ENCODE data around the gene ACIN1.
"Not testable (repeated sequence)": the region's sequence is repeated elsewhere in the genome, so short reads cannot be mapped to it uniquely, and the experiment has no call there.

Gene ACIN1

GRCh38 chr14:23124337-23124954 lies 29.5 kb upstream of the ACIN1 start:
- DNase-seq, result no peak

DNA sequence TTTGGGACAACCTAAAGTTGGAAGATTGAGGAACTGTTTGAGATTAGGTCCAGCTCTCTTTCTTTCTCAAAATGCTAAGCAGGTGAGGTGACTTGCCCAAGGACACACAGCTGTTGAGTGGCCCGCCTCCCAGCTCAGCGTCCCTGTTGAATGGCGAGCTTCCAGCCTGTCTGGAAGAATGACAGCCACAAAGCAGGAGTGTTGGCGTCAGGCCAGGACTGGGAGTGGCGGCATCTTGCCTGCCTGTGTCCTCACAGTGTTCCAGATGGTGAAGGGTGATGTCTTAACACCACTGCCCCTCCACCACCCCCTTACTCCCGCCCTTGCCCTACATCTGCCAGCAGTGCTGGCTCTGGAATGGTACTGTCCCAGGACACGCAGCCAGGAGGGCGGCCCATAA lies 28.5 kb upstream of the ACIN1 start:
- DNase-seq, result peak; percentile 30

DNA sequence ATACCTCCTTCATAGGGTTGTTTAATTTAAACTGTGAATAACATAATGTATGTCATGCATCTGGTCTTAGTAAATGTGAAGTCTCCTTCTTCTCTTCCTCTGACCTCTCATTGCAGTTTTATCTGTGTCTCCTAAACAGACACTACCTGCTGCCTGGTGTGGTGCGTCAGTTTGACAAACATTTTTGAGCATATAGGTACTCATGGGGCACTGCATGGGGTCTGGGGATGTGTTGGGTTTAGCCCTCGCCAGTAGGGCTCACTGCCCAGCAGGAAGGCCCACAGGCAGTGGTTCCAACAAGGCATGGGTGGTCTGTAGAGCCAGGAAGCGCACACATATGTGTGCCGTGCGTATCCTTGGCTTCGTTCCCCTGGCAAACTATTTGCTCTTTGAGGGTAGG lies 27.1 kb upstream of the ACIN1 start:
- DNase-seq, result no peak

- DNase-seq, result no peak
Observed at GRCh38 chr14:23121361-23121771, 26.4 kb upstream of the ACIN1 start.

DNA sequence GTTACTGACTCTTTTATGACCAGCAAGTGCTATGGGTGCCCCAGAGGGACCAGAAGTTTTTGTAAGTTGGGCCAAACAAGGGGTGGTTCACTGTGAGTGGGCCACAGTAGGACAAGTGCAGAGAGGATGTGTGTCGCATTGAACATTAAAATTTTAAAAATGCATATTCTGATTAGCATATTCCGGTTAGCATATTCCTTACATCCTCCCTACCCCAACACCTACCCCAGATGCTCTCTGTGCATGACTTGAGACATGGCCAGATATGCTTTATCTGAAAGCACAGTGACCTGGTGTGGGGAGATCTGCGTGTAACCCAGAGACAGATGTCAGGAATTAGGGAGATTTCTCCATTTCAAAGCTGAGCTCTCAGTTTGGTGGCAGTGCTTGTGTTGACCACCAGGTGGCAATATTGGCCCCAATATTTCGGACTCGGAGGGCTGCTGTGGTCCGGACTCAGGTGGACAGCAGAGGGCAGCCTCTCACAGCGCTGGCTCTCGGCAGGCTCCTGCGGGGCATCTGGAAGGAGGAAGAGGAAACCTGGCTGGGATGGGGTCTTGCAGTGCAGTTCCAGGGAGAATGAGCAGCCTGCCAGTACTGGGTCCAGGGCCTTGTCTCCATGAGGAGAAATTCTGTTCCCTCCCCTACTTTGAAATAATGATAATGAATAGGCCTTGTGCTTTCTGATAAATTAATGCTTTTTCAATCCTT lies 25.8 kb upstream of the ACIN1 start:
- DNase-seq, result peak; percentile 81

- no peak for DNase-seq
Observed at GRCh38 chr14:23119363-23120327, 24.7 kb upstream of the ACIN1 start.

GRCh38 chr14:23118506-23119362 lies 23.8 kb upstream of the ACIN1 start, which contains the start of gene CEBPE:
CEBPE (minus strand) TSS chr14:23119255; CDS start chr14:23119091, 164 bp downstream.
- DNase-seq, result no peak

DNA sequence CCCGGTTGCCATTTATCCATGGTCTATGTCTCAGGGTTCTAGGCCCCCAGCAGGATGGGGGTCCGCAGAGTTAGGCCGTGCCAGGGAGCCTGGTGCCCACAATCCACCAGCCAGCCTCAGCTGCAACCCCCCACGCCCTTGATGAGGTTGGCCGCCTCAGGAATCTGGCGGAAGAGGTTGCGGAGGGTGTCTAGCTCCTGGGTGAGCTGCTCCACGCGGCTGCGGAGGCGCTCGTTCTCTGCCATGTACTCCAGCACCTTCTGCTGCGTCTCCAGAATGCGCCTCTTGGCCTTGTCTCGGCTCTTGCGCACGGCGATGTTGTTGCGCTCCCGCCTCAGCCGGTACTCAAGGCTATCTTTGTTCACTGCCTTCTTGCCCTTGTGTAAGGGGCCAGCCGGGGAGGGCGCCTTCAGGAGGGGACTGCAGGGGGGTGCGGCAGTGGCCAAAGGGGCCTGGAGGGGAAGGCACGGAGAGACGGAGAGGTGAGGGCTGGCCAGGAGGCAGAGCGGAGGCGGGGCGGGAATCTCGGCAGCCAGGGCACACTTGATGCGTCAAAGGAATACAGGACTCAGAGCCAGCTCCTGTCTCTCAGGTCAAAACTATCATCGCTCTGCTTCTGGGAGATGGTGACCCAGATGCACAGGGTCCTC lies 22.6 kb upstream of the ACIN1 start:
- DNase-seq, result no peak

DNA sequence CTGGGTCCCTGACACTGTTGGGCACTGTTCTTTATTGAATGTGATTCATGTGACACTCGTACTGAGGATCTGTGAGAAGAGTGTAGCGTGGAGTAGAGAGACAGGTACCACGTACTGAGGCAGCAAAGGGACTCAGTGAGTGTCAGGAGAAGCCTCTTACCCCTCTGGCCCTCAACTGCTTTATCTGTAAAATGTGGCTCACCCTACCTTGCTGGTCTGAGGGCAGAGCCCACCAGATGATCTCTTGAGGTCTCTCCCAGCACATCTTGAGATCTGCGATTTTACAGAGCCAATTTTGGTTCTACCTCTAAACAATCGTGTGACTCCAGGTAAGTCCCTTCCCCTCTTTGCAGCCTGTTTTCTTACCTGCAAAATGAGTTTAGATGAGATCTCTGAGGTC lies 21.0 kb upstream of the ACIN1 start:
- DNase-seq, result no peak

DNA sequence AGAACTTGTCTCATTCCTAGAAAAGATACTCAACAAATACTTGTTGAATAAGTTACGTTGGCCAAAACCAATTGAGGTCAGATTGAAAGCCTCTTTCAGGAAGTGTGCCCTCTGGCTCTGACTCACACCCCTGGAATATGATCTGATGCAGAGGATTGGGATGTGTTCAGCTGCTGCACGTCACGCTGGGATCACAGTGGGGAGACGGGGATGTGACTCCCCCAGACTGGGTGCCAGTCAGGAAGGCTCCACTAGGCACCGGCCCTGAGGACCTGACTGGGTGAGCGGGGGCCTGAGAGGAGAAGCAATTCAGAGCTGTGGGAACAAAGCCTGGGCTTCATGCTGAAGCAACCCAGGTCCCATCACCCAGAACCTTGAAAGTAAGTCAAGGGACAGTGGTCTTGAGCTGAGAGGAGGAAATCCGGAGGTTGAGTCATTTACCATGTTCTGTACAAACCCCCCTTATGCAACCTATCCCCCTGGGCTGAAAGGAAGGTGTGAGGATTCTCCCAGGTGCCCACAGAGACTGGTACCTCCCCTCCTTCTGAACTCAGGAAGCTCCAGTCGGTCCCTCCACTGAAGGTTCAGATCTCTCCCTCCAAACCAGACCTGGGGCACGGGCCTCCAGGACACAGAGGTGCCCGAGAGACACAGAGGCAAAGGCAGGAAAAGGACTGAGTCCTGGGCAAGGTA lies 20.2 kb upstream of the ACIN1 start:
- peak; percentile 15 for DNase-seq

- DNase-seq, result no peak
Observed at GRCh38 chr14:23114669-23115038, 19.7 kb upstream of the ACIN1 start.

GRCh38 chr14:23114120-23114458 lies 19.2 kb upstream of the ACIN1 start:
- DNase-seq, result no peak

DNA sequence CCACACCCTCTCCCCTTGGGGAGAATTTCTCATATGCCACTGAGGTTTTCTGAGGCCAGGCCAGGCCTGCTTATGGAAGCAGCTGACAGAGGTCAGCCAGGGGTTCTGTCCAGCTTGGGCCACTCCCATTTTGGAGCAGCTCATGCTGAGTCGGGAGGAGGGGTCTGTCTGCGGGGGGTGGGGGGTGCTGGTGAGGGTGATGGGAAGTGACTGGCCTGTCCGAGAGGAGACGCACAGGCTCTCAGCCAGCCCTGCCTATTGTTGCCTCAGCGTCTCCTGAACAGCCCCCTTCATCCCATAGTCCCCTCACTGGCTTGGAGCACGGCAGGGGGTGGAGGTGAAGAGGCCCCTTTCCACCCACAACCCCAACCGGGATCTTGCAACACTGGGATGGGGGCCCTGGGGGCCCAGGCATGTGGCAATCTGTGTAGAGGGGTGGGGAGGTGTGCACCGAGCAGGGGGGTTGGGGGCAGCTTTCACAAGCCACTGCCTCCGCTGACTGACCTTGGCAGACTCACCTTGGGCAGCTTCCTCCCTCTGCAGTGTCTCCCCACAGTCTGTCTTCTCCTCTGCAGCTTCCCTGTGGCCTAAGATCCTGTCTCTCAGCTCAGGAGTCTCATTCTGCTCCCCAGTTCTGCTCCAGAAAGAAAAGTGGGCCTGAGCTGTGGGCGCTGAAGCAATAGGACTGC lies 18.6 kb upstream of the ACIN1 start:
- no peak for DNase-seq

DNA sequence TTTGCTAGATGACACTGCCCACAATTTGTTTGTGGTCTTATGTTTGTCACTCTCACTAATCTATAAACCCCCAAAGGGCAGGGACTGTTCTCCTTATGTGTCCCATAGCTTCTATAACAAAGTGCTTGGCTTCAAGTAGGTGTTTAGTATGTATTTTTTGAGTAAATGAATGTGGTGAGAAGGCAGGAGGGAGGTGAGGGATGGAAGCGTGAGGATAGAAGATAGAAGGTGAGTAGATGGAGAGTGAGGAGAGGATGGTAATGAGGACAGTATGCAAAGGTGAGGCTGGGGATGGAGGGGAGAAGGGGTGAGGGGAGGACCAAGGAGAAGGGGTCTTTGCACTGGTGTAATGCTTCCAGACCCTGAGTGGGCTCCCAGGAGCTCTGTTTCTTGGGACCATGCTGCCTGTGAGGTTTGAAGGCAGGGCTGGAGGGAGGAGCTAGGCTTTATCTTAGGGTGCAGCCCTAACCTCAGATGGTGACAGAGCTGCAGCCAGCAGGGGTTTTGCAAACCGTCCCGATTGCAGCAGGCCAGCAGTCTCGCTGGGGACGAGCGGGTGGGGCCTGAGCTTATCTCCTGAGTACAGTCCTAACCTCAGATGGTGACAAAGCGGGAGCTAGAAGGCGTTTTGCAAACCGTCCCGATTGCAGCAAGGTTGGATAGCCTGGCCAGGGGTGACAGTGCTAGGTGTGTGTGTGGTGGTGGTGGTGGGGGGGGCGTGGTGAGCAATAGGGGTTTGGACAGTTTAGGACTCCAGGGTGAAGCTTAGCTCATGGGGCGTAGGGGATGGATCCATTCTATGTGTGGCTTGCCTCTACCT lies 17.6 kb upstream of the ACIN1 start:
- DNase-seq, result no peak

DNA sequence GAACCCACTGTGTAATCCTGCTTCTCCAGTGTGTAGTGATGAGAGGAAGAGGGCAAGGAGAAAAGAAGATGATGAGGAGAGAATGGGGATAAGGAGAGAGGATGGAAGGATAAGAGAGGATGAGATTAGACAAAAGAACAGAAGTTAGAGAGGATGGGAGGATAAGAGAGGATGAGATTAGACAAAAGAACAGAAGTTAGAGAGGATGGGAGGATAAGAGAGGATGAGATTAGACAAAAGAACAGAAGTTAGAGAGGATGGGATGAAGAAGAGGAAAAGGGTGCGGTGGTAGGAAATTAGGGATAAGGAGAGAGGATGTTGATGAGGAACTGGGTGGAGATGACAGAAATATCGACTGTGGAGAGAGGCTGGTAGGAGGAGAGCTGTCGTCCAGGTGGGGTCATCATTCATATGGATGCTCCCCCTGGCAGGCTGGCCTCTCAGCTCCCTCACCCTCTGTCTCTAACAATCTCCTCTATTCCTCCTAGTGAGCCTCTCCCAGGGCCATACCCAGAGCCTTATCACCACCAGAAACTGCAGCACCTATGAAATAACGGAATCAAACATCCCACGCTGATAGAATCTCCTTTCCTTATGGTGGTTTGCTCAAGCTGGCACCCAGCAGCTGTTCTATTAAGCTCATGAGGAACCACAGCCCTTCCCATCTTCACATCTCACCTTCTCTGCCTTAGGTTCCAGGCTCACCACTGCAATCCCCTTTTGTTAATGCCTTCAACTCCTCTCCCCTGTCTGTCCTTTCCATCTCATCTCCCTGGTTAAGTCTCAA lies 15.8 kb upstream of the ACIN1 start:
- DNase-seq, result no peak

DNA sequence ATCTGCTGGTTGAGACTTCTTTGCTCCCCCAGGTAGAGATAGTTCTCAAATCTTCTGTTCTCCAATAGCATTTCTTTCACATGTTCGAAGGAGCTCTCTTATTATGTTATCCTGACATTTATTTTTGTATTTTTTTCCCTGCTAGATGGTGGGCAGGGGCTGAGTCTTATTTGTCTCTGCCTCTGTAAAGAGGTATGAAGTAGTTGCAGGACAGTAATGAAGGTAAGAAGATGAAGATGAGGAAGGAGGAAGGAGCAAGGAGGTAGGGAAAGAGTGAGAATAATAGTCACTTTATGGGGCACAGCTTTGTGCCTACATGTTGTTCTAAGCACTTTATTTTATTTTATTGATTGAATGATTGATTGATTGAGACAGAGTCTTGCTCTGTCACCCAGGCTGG lies 14.8 kb upstream of the ACIN1 start:
- DNase-seq, result no peak

DNA sequence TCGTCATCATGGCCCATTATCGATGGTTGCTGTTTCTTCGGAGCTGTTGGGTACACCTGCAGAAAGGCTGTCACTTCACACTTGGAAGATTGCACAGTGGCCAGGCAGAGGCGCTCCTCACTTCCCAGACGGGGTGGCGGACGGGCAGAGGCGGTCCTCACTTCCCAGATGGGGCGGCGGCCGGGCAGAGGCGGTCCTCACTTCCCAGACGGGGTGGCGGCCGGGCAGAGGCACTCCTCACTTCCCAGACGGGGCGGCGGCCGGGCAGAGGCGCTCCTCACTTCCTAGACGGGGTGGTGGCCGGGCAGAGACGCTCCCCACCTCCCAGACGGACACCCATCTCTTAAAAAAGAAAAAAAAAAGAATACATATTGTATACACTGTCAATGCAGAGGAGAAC lies 13.2 kb upstream of the ACIN1 start:
- DNase-seq, result not testable (repeated sequence)

DNA sequence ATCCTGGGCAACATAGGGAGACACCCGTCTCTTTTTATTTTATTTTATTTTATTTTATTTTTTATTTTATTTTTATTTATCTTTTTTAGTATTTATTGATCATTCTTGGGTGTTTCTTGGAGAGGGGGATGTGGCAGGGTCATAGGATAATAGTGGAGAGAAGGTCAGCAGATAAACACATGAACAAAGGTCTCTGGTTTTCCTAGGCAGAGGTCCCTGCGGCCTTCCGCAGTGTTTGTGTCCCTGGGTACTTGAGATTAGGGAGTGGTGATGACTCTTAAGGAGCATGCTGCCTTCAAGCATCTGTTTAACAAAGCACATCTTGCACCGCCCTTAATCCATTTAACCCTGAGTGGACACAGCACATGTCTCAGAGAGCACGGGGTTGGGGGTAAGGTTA lies 12.7 kb upstream of the ACIN1 start:
- not testable (repeated sequence) for DNase-seq

DNA sequence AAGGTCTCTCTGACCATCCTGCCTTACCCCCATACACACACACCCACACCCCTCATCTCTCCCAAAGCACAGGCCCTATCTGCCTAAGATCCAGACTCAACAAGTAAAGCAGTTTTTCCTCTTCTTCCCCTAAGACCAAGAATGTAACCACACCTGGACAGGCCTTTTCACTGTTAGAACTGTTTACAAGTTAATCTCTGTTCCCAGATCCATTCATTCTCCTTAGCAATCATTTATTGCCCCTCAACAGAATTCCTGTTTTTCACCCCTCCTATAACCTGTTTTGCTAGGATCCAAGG lies 11.8 kb upstream of the ACIN1 start:
- DNase-seq, result no peak
